GM19397 (cell line): ENCODE results near the gene SURF1.
A peak's percentile ranks its signal among the peaks of the same experiment; 100 is the strongest.
"Not testable (repeated sequence)": the region's sequence is repeated elsewhere in the genome, so short reads cannot be mapped to it uniquely, and the experiment has no call there.

ENCODE experiments used
- ATAC-seq: cut with Tn5 transposase; IDR thresholded peaks from one replicate; pipeline ENCODE4 v1.9.1; 2021; ENCODE audit warnings: mild to moderate bottlenecking, moderate library complexity; ENCODE audit not compliant: unreplicated experiment

Gene SURF1

DNA sequence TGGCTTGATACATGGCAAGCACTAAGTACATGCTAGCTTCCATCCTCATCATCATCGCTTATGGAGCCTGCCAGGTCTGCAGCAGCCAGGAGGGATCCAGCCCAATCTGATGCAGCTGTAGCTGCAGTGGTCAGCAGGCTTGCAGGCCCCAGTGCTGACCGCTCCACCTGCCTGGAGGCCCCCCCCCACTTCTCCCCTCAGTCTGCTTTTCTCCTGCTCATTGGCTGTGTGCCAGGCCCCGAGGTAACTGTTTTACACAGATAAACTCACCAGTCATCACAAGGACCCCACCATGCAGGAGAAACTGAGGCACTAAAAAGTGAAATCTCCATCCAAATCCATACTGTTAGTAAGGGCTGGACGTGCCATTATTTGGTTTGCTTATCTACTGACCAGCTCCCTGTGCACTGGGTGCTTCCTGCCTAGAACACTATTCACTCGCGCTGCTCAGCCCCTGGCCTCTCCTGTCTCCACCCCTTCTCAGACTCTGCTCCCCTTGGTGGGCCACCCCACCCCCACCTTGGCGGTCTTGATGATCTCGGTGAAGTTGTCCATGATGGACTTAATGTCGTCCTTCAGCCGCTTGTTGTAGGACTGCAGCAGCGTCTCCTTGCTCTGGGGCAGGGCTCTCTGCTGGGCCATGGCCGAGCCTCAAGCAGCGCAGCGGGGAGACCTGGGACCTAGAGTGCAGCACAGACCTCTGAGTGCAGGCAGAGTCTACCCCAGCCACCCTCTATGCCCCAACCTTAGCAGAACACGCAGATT is 10.1 kb downstream of the SURF1 start:
- ATAC-seq: no peak

DNA sequence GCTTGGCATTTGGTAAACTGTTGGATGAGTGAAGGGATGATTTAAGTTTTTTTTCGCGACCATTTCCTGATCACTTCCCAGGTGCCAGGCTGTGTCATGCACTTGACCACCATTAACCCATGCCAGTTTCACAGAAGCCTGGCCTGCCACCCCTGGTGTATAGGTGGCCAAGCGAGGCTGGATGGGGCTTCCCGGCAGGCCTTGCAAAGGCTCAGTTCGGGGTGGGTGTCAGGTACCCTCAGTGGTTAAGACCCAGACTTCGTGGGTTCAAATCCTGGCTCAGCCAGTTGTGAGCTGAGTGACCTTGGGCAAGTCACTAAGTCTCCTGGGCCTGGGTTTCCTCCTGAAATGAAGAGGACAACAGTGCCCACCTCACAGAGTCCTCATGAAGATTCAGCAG is 10.7 kb downstream of the SURF1 start:
- ATAC-seq: no peak

DNA sequence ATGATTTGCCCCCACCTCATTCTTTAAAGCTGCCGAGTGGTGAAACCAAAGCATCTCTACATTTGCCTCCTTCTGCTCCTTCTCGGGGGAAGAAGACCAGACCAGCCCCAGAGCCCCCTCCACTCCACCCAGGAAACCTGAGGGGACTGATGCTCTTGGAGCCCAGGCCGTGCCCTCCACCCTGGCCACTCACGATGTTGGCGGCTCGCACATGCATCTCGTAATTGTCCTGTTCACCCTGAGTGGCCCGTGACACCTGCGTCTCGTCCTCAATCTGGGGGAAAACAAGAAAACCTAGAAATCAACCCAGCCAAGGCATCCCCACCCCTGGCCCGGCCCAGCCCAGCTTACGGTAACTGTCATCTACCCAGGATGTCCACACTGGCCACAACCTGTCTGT is 11.3 kb downstream of the SURF1 start:
- ATAC-seq: no peak

DNA sequence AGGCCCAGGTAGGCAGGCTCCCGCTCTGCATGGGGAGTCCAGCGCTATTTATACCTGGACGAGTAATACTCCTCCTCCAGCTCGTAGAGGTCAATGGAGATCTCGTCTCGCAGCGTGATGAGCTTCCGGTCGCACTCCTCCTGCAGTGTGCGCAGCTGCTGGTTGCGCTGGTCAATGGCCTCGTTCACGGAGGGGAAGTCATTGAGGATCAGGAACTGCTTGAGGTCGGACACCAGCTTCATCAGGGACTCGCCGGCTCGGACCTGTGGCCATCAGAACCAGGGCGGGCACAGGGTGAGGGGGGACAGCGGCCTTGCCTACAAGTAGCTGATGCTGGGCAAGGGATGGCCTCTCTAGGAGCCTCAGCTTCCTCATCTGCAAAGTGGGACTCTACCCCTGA is 12.2 kb downstream of the SURF1 start:
- ATAC-seq: no peak

DNA sequence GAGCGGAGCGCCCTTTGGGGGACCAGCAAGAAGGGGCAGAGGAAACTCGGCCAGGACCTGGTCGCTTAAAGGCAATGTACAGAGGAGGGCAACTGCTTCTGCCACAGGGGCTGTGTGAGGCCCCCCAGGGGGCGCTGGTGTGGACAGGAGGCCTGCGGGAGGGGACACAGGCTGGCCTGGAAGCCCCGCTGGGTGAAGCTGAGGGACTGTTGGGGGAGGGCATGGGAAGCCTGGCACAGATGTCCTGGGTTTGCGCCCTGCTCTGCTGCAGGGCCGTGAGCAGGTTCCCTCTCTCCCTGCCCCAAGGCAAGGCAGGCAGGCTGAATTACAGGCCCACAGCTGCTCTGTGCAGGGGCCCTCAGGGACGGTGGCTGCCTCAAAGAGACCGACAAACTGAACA is 13.7 kb downstream of the SURF1 start:
- no peak for ATAC-seq

DNA sequence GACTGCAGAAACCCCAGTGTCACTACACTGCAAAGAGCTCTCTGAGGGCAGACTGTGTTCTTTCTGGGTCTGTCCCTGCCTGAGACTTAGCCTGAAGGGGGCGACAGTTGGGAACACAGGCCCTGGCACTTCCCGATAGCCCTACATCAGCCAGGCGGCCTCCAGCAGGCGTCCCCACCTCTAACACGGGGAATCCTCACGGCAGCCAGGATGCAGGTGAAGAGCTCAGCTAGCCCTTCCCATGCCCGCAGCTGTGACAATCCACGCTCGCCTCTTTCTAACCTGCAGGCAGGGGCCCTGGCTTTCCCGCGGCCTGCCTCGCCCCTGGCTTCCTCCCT is 14.2 kb downstream of the SURF1 start:
- no peak for ATAC-seq

DNA sequence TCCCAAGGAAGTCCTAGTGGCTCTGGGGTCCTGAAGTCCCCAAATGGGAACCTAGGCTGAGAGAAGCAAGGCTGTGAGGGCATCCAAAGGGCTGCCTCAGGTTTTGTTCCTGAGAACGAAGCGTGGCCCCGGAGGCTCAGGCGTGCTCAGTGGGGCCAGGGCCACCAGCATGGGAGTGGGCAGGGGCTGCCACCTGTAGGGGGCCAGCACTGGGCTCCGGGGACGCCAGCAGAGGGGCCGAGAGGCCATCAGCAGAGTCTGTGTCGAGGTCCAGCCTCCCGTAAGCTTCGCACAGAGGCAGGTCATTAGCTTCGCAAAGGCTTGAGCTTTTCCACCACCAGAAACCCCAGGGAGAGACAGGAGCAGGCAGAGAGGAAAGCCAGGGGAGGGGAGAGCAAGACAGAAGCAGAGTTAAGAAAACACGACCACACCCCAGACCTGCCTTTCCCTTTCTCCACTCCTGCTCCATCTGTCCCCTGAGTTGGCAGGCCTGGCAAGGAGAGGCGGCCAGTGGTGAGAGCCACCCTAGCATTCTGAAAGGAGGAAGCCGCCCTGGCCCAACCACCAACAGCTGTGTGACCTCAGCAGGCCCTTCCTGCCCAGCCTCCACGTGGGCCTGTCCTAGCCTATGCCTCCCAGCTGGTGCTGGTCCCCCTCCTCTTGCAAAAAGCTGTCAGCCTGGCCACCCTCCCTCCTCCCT is 14.8 kb downstream of the SURF1 start:
- ATAC-seq: no peak

DNA sequence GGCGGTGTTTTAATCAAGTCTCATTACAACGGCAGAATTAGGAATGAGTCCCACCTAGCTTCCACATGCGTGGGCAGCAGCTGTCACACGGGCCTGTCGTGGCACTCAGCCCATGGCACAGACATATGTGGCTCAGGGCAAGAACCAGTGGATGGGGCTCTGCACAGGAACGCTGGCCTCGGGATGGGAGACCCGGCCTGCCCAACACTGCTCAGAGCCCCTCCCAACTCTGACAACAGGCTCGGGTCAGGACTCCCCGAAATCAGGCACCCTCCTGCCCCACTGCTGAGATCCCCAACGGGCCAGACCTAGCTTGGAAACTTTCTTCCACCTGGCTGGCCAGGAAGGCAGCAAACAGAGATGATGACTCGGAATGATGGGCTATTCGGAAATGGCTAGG is 15.4 kb downstream of the SURF1 start:
- ATAC-seq: no peak

DNA sequence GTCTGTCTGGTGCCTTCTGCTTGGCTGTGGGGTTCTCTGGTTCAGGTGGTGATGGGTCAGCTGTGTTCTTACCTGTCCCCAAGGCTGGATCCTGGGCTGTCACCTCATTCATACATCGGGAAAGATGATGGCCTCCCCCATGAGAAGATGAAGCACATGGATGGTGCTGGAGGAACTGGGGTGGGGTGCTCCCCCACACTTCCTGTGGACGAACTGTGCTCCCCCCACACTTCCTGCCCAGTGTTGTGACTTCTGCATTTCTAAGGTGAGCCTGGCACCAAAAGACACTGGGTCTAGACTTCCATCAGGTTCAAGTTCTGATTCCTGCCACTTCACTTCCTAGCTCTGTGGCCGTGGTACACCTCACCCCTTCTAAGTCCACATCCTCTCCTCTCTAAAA is 16.0 kb downstream of the SURF1 start:
- ATAC-seq: no peak

DNA sequence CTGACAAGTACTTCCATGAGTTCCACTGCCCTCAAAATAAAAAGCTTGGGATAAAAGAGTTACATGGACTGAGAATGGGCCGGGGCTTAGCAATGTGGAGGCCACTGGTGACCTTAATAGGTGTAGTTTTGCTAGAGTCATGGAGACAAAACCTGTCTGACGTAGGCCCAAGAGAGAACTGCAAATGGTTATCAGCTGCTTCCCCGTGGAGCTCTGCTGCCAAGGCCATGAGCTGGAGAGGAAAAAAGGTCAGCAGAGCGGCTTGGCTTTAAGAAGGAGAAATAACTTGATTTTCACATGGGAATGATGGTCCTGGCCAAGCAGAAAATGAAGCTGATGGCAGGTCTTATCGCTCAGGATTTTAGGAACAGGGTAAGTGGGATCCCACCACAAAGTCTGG is 16.6 kb downstream of the SURF1 start:
- no peak for ATAC-seq

DNA sequence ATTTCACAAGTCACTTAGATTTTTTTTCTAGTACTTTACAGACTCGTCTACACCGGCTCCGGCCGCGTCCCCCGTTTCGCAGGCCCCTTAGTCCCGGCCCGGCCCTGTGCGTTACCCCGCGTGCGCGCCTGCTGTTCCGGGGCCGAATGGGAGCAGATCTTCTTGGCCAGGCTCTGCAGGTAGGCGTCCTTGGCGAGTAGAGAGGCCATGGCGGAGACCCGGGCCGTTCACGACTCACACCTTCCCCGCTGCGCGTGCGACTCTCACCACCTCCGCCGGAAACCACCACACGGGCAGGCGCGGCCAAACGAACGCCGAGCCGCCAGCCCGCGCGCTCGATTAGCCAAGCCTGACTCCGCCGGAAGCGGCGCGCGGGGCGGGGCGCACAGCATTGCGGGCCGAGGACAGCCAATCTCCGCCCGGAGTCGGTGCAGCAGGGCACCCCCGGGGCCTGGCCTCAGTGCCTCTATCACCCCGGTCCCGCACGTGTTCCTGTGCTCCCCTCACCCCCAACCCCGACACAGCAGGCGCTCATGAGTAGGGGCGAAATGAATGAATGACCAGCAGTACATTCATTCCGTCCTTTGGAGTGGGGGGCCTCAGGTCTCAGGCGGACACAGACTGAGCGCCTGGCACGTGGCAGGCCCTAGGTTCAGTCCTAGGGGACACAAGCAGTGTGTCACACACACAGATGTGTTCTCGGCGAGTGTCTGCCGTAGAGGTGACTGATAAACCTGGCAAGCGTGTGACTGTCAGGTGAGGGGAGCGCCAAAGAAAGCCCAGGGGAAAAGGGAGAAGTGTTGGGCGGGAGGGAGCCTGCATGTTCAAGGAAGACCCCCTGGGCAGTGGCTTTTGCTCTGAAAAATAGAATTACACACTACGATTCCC is 20.1 kb downstream of the SURF1 start, which contains the start of gene SURF6:
TSS of gene SURF6 (minus strand) at position 265 of the 888 bp plus-strand sequence. CDS start at position 209, 56 bp downstream.
- peak; percentile 76 for ATAC-seq

DNA sequence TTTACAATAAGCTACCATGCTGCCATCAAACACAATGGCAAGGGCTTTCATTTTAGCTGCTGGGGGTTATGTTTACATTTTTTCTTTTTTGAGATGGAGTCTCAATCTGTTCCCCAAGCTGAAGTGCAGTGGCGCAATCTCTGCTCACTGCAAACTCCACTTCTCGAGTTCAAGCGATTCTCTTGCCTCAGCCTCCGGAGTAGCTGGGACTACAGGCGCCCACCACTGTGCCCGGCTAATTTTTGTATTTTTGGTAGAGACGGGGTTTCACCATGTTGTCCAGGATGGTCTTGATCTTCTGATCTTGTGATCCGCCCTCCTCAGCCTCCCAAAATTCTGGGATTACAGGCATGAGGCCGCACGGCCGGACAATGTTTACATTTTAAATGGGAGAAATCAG is 21.4 kb downstream of the SURF1 start:
- not testable (repeated sequence) for ATAC-seq

DNA sequence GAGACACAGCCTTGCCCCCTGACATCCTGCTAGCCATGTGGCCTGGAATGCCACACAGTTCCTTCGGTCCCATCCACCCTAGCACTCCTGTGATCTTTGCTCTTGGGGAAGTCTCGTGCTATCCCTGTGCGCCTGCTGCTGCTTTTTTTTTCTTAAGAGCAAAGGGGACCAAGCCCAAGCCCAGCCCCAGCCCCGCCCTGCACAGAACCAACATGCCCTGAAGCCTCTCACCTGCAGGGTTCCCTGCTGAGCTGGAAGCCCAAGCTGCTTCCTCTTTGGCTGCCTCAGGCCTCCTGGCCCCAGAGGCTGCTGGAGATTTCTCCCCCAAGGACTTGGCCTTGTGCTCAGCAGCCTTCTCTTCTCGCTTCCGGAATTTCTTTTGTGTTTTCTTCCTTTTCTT is 22.1 kb downstream of the SURF1 start:
- ATAC-seq: no peak

DNA sequence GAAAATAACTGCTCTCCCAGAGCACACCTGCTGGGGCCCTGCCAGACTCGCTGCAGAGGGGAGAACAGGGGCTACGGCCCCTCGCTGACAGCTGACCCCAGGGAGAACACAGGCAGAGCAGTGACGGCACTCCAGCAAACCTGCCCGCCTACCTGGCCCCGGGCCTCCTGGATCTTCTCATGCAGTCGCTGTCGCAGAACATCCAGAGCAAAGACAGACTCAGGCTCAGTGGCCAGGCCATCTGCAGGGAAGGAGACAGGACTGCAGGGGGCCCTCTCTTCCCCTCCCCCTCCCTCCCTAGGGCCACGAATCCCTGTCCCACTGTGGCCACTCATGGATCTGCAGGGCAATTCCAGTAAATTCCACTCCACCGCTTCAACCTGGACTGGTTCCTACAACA is 22.7 kb downstream of the SURF1 start:
- no peak for ATAC-seq

DNA sequence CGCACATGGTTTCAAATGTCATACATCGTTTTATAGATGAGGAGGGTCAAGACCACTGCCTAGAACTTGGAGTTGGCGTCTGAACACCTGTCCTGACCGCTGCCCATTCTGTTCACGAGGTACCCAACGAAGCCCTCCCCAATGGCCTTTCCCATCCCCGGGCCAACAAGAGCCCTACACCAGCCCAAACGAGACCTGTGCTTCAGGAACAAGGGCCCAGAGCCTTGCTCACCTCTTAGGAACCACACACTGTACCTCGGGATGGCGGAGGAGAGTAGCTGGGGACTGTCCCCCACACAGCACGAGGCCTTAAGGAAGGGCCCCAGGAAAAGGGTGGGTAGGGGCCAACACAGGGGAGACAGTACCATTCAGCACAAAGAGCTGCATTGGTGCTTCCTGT is 23.3 kb downstream of the SURF1 start:
- no peak for ATAC-seq

DNA sequence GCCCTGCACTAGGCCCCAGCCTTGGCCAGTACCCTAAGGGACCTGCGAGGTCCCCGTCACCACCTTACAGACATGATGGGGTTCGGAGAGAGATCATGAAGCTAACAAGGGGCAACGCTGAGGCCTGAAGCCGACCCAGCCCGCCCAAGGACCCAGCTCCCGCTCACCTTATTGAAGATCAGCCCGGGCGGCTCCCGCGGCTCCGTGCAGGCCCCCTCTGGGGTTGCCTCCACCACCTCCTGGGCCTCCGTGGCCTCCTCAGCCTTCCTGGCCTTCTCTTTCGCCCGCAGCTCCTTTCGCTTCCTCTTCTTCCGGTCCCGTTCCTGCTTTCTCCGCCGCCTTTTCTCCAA is 23.9 kb downstream of the SURF1 start:
- no peak for ATAC-seq

DNA sequence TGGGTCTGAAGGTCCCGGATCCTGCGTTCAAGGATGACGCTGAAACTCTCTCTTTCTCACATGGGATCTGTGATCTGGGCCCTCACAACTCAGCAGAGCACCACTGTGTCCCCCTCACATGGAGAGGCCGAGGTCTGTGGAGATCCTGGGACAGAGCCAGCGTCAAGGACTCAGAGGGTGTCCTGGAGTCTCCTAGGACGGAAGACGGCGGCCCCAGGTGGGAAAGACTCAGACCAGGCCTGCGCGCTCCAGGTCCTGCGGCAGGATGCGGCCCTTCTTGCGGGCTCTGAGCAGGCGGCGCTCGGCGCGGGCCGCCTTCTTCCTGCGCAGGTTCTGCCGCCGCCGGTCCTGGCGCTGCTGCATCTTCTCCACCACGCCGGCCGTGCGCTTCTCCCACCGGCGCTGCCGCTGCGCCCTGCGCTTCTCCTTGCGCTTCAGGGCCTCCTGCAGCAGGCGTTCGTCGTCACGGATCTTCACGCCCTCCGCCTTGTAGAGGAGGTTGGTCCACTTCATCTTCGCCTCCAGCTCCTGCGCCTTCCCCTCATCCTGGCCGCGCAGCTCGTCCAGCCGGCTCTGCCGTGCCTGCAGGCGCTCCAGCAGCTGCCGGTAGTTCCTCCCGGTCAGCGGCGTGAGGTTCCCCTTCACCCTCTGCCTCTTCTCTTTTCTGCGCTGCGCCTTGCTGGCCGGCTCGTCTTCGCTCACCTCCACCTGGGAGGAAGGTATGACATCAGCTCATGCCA is 24.5 kb downstream of the SURF1 start:
- ATAC-seq: no peak

DNA sequence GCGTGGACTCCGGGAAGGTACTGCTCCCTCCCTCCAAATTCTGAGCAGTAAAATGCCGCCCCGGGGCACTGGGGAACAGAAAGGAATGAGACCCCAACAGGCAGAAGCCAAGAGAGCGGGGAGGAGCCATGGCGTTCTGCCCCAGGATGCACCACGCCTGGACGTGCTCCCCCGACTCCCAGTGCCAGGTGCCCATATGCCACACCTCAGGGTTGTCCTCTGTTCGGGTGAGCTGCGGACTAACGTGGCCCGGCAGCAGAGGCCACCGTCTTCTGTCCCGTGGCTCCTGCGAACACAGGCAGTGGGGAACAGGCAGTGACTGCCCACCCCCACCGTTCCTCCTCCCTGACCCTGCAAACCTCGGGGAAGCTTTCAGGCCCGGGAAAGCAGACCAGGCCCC is 25.1 kb downstream of the SURF1 start:
- no peak for ATAC-seq

DNA sequence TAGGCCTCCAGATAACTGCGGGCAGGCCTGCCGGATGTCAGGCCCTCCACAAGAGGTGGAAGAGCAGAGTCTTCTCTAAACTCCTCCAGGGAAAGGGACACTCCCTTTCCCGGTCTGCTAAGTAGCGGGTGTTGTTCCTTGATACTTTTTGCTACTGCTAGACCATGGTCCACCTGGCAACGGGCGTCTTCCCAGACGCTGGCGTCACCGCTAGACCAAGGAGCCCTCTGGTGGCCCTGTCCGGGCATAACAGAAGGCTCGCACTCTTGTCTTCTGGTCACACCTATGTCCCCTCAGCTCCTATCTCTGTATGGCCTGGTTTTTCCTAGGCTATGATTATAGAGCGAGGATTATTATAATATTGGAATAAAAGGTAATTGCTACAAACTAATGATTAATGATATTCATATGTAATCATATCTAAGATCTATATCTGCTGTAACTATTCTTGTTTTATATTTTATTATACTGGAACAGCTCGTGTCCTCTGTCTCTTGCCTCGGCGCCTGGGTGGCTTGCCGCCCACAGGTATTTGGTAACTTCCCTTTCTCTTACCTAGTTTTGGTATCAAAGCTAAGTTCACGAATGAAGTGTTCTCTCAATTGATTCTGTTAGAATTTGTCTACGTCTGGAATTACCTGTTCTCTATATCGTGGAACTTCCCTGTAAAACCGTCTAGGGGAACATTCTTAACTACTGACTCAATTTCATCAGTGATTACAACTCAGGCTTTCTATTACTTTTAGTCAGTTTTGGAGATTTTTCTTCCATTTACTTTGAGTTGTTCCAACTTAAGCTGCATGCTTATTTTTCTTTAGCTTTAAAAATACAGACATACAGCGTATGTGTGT is 26.8 kb downstream of the SURF1 start:
- ATAC-seq: not testable (repeated sequence)

DNA sequence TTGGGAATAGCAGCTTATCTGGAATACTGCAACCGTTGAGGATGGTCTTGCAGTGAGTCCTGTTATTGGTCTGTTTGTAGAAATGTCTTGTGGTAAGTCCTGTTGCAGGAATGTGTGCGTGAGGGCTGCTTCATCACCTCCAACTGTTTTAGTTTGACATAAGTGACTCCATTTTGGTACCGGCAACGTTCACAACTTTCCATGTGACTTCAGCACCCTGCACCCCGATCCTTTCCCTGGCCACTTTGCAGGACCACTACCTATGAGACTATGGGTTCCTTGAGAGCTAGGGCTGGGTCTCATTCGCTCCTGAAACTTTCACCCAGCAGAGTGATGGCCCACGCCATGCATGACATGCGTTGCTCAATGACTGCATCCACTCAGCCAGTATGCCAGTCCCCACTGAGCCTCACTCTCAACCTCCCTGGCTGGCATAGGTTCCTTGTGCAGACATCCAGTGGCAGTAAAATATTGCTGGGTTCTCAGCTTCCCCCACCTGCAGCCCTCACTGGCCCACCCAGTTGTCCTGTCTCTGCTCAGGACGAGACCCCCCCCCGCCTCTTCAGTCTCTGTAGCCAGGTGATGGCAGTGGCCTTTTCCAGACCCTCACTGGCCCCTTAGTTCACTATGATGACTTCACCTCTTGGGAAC is 28.3 kb downstream of the SURF1 start:
- ATAC-seq: no peak
